HEK293 (cell line): Measurements from ENCODE around the gene ARPC4.

ENCODE experiments used
- CTCF ChIA-PET: fragments of 350-600 bp; formaldehyde crosslinking; extraction: SDS; loops from one replicate; lab custom pipeline; 2021; ENCODE audit warnings: antibody characterized with exemption; lab: Yijun Ruan, JAX
- POLR2A ChIA-PET: fragments of 300-600 bp; formaldehyde crosslinking; extraction: SDS; loops from one replicate; lab custom pipeline; 2020; ENCODE audit warnings: antibody characterized with exemption, inconsistent platforms; lab: Yijun Ruan, JAX
- H3K27ac ChIP-seq: fragments of 200-500 bp; sonication (Bioruptor generic); 2 replicates; pipeline ENCODE4 v1.5.1; 2014; ENCODE audit warnings: low read depth, low read length, control low read depth, inconsistent platforms; ENCODE audit errors: extremely low read depth
- H3K36me3 ChIP-seq, 2 experiments: fragments of 200-500 bp in 1 of 2; sonication (Bioruptor generic) in 1 of 2; 1 replicate in 1 of 2; 2 replicates in 1 of 2; pipeline ENCODE4 v1.5.1; 2014 to 2017; ENCODE audit warnings: inconsistent platforms in 2 of 2, low read length in 2 of 2; ENCODE audit not compliant: control insufficient read depth in 2 of 2, insufficient read depth in 1 of 2
- H3K4me1 ChIP-seq: fragments of 200-500 bp; sonication (Bioruptor generic); 2 replicates; pipeline ENCODE4 v1.5.1; 2014; ENCODE audit warnings: mild to moderate bottlenecking, low read length, inconsistent platforms; ENCODE audit not compliant: control insufficient read depth, insufficient read depth
- H3K4me3 ChIP-seq: 2 replicates; pipeline ENCODE4 v1.5.1; 2011; ENCODE audit warnings: low read depth, mild to moderate bottlenecking, control low read depth, low read length, moderate library complexity
- H3K9me3 ChIP-seq: fragments of 200-500 bp; sonication (Bioruptor generic); 2 replicates; pipeline ENCODE4 v1.5.1; 2014; ENCODE audit warnings: low read depth, low read length, inconsistent platforms; ENCODE audit not compliant: control insufficient read depth, insufficient read depth
- CTCF ChIP-seq: fragments of 450-650 bp; formaldehyde crosslinking; IDR thresholded peaks from 2 replicates; pipeline ENCODE4 v1.5.1; 2016; ENCODE audit warnings: missing biosample characterization, missing genetic modification characterization
- HOXD13 ChIP-seq: sonication (generic); formaldehyde crosslinking; IDR thresholded peaks from 2 replicates; pipeline ENCODE4 v1.8.0; 2022; ENCODE audit warnings: missing genetic modification reagents, borderline replicate concordance
- PBX3 ChIP-seq: sonication (generic); formaldehyde crosslinking; IDR thresholded peaks from 2 replicates; pipeline ENCODE4 v1.8.1; 2022; ENCODE audit warnings: mild to moderate bottlenecking, moderate library complexity, missing genetic modification reagents
- PRDM1 ChIP-seq: fragments of 450-650 bp; formaldehyde crosslinking; IDR thresholded peaks from 2 replicates; pipeline ENCODE4; 2016; ENCODE audit warnings: missing biosample characterization, missing genetic modification characterization
- ZBTB21 ChIP-seq: fragments of 450-650 bp; formaldehyde crosslinking; IDR thresholded peaks from 2 replicates; pipeline ENCODE4 v1.5.1; 2017; ENCODE audit warnings: missing biosample characterization, missing genetic modification characterization
- ZIC2 ChIP-seq: fragments of 450-650 bp; formaldehyde crosslinking; IDR thresholded peaks from 2 replicates; pipeline ENCODE4 v1.5.1; 2016; ENCODE audit warnings: missing biosample characterization, missing genetic modification characterization
- ZNF248 ChIP-seq: fragments of 450-650 bp; formaldehyde crosslinking; IDR thresholded peaks from 2 replicates; pipeline ENCODE4 v1.5.1; 2017; ENCODE audit warnings: missing biosample characterization, missing genetic modification characterization
- ZNF26 ChIP-seq: fragments of 450-650 bp; formaldehyde crosslinking; IDR thresholded peaks from 2 replicates; pipeline ENCODE4 v1.5.1; 2016; ENCODE audit warnings: missing biosample characterization, missing genetic modification characterization
- ZNF311 ChIP-seq: fragments of 450-650 bp; formaldehyde crosslinking; IDR thresholded peaks from 2 replicates; pipeline ENCODE4 v1.5.1; 2017; ENCODE audit warnings: missing biosample characterization, missing genetic modification characterization, borderline replicate concordance
- ZNF362 ChIP-seq: fragments of 450-650 bp; formaldehyde crosslinking; IDR thresholded peaks from 2 replicates; pipeline ENCODE4 v1.5.1; 2016; ENCODE audit warnings: missing biosample characterization, missing genetic modification characterization
- ZNF48 ChIP-seq: fragments of 450-650 bp; formaldehyde crosslinking; IDR thresholded peaks from 2 replicates; pipeline ENCODE4 v1.5.1; 2016; ENCODE audit warnings: missing biosample characterization, missing genetic modification characterization
- ZNF600 ChIP-seq: fragments of 450-650 bp; formaldehyde crosslinking; IDR thresholded peaks from 2 replicates; pipeline ENCODE4 v1.5.1; 2016; ENCODE audit warnings: missing biosample characterization, missing genetic modification characterization
- ZNF610 ChIP-seq: fragments of 450-650 bp; formaldehyde crosslinking; IDR thresholded peaks from 2 replicates; pipeline ENCODE4 v1.5.1; 2016; ENCODE audit warnings: missing biosample characterization, missing genetic modification characterization, borderline replicate concordance
- ZNF660 ChIP-seq: fragments of 450-650 bp; IDR thresholded peaks from 2 replicates; pipeline ENCODE4 v1.5.1; 2018; ENCODE audit warnings: missing biosample characterization, mild to moderate bottlenecking, missing genetic modification characterization
- ZNF677 ChIP-seq: fragments of 450-650 bp; IDR thresholded peaks from 2 replicates; pipeline ENCODE4 v1.5.0; 2018; ENCODE audit warnings: missing biosample characterization, mild to moderate bottlenecking, missing genetic modification characterization, moderate library complexity
- ZSCAN23 ChIP-seq: fragments of 450-650 bp; formaldehyde crosslinking; IDR thresholded peaks from 2 replicates; pipeline ENCODE4 v1.5.1; 2016; ENCODE audit warnings: missing biosample characterization, missing genetic modification characterization

Gene ARPC4

GRCh38 chr3:9786825-9787669, 5.8 kb upstream of the ARPC4 start:
- CTCF ChIA-PET = interaction anchor here (0.6 to 1.9 kb wide), 5 partner anchors 10 to 96 kb away, joined by 3 to 7 read pairs (median 3); partner anchors contain the start of gene OGG1
- peaks cover 4 to 77% of the 10 kb centered on the region in 2 experiments; a peak in 2 of 3 replicates for H3K36me3 ChIP-seq
- TF ChIP-seq ZSCAN23 (tag by site-specific recombination) (no peak), CTCF (tag by site-specific recombination) (0 out of 2 replicates have a peak, but pooled peaks have one; percentile 23)

GRCh38 chr3:9787714-9788113, 5.2 kb upstream of the ARPC4 start:
- Histone ChIP-seq H3K36me3 (peaks cover 3 to 70% of the 10 kb centered on the region in 2 experiments; a peak in 2 of 3 replicates), H3K9me3 (no peaks in the 10 kb centered on the region), H3K4me3 (no peak overlapping the region), H3K4me1 (no peaks in the 10 kb centered on the region), H3K27ac (no peak overlapping the region)
- ChIA-PET CTCF (interaction anchor here (0.6 kb wide), 1 partner anchor 57 kb away, joined by 3 read pairs; no protein-coding TSS in a partner anchor), POLR2A (interaction anchor here (1.2 kb wide), 1 partner anchor 19 kb away, joined by 3 read pairs; no protein-coding TSS in a partner anchor)
- TF ChIP-seq ZNF248 (tag by site-specific recombination) (no peak), ZNF677 (tag by site-specific recombination) (no peak), PRDM1 (tag by site-specific recombination) (peak; percentile 76), ZNF660 (tag by site-specific recombination) (no peak), ZNF600 (tag by site-specific recombination) (0 out of 2 replicates have a peak, but pooled peaks have one; percentile 14), ZBTB21 (tag by site-specific recombination) (no peak), ZNF362 (tag by site-specific recombination) (no peak), ZNF26 (tag by site-specific recombination) (no peak), ZNF311 (tag by site-specific recombination) (no peak), PBX3 (no peak), HOXD13 (CRISPR knock-in tag) (no peak), ZIC2 (no peak), ZNF610 (tag by site-specific recombination) (no peak), ZNF48 (no peak)

More at GRCh38 chr3:9786825-9787669, 5.8 kb upstream of the ARPC4 start:
- no peaks in the 10 kb centered on the region for H3K4me1 ChIP-seq
- no peak overlapping the region for H3K4me3 ChIP-seq
- H3K9me3 ChIP-seq = no peaks in the 10 kb centered on the region
- POLR2A ChIA-PET = no interaction called here
- H3K27ac ChIP-seq = no peak overlapping the region; the same call in 1 of the 2 replicates
